Prostate gland (tissue), 2 donors: ENCODE data around the gene AOAH. TPM values are rescaled to one million over a fixed set of nuclear protein-coding genes. Genes with fewer than 3 reads are reported as not detected.

ENCODE experiments used
- DNase-seq: peaks from one replicate; pipeline ENCODE4 v3.0.0-alpha.2; 2019; ENCODE audit warnings: low spot score
- H3K27ac ChIP-seq, 2 donors: fragments of 200-600 bp; sonication (generic); 2 replicates each; pipeline ENCODE4 v1.5.1; 2017 to 2019
- H3K27me3 ChIP-seq: fragments of 200-600 bp; sonication (generic); replicated peaks from 2 replicates; pipeline ENCODE4 v1.5.1; 2019; ENCODE audit not compliant: insufficient read depth
- H3K36me3 ChIP-seq, 2 donors: fragments of 200-600 bp; sonication (generic); 1 replicate in 1 of 2; 2 replicates in 1 of 2; pipeline versions ENCODE4 v1.5.1 to v1.8.1; 2017 to 2019
- H3K4me1 ChIP-seq: fragments of 200-600 bp; sonication (generic); replicated peaks from 2 replicates; pipeline ENCODE4 v1.5.1; 2019
- H3K4me3 ChIP-seq, 2 donors: fragments of 200-600 bp; sonication (generic); 2 replicates each; pipeline ENCODE4 v1.5.1; 2017 to 2019
- H3K9me3 ChIP-seq: fragments of 200-600 bp; sonication (generic); 2 replicates; pipeline ENCODE4 v1.5.1; 2017
- CTCF ChIP-seq, 4 experiments: fragments of 200-600 bp in 2 of 4; fragments of 450-650 bp in 2 of 4; sonication (generic) in 2 of 4; IDR thresholded peaks; 1 replicate in 3 of 4; 2 replicates in 1 of 4; pipeline ENCODE4 v1.5.1; 2016 to 2019; ENCODE audit warnings: antibody characterized with exemption in 4 of 4, mild to moderate bottlenecking in 2 of 4, moderate library complexity in 2 of 4
- POLR2A ChIP-seq: fragments of 450-650 bp; IDR thresholded peaks from one replicate; pipeline ENCODE4 v1.6.1; 2016; ENCODE audit warnings: antibody characterized with exemption, mild to moderate bottlenecking
- POLR2AphosphoS5 ChIP-seq: sonication (generic); formaldehyde crosslinking; IDR thresholded peaks from one replicate; pipeline ENCODE4 v1.6.1; 2017; ENCODE audit warnings: antibody characterized with exemption
- whole genome bisulfite sequencing: methylation state at CpG from one replicate; pipeline ENCODE4 v1.1.5; 2018; 5-methylcytosine and 5-hydroxymethylcytosine counted together
- intact Hi-C: fragments of 100-400 bp; cut with DNase I; formaldehyde crosslinking; loops from one replicate; pipeline ENCODE4 v1.14.2; 2022
- total RNA-seq, 2 donors: library from RNA; depleted of rRNA; stranded (reverse); fragments of >200 nt; gene quantifications; one replicate each; pipeline ENCODE4 v1.1.0, GENCODE V29; 2016

AOAH gene
- total RNA-seq, 2 donors from 2014 or later, result 4.1 to 4.8 TPM

DNA sequence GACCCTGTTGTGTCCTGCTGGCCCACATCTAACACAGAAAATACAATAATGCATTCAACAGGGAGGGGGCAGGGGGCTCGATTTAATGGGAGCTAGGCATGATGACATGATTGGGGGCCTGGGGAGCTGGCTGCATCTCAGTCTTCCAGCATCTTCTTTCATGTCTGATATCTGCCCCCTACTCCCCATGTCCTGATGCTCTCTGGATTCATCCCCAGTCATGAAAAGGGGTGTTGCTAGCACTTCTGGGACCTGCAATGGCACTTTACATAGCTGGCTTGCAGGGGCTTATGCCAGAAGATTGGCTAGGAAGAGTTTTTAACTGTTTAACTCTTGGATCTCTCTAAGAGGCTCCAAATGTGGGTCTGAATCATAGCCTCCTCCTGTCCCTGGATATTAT lies 94.9 kb downstream of the AOAH start:
- no peaks in the 10 kb centered on the region for H3K36me3 ChIP-seq
- intact Hi-C loops, result no loop called here
- TF ChIP-seq POLR2A (no peak), CTCF (IDR thresholded peaks at IDR 0.05) (no peak)
- no peaks in the 10 kb centered on the region for H3K9me3 ChIP-seq
- no peak overlapping the region for H3K27ac ChIP-seq
- no peaks in the 10 kb centered on the region for H3K27me3 ChIP-seq
- no peak overlapping the region for H3K4me3 ChIP-seq
- no peaks in the 10 kb centered on the region for H3K4me1 ChIP-seq
- 57% methylated on average over 1 of the region's 1 CpG for WGBS
- DNase-seq, result no peak

DNA sequence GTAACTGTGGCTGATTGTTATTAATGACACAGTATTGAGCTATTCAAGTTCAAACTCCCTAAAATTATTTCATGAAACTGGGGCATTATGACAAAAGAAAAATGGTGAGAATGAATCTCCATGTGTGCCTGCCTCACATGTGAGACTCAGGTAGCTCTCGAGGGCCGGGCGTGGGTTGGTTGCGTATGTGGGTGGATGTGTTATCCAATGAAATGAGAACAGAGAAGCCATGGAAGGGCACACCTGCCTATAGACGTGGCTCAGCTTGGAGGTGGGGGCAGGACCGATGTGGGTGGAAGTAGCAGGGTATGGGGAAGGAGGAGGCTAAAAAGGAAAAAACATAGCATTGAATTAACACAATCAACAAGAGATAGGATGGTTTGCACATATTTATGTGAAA lies 96.5 kb downstream of the AOAH start:
- H3K36me3 ChIP-seq, result no peaks in the 10 kb centered on the region
- intact Hi-C loops, result no loop called here
- 93% methylated on average over 6 of the region's 6 CpGs for WGBS
- TF ChIP-seq POLR2A, result no peak
- TF ChIP-seq CTCF (IDR thresholded peaks at IDR 0.05), result no peak
- no peak for TF ChIP-seq POLR2AphosphoS5
- DNase-seq, result no peak
- H3K4me3 ChIP-seq, result no peak overlapping the region
- no peak overlapping the region for H3K27ac ChIP-seq
- no peaks in the 10 kb centered on the region for H3K27me3 ChIP-seq
- no peaks in the 10 kb centered on the region for H3K4me1 ChIP-seq
- no peaks in the 10 kb centered on the region for H3K9me3 ChIP-seq

DNA sequence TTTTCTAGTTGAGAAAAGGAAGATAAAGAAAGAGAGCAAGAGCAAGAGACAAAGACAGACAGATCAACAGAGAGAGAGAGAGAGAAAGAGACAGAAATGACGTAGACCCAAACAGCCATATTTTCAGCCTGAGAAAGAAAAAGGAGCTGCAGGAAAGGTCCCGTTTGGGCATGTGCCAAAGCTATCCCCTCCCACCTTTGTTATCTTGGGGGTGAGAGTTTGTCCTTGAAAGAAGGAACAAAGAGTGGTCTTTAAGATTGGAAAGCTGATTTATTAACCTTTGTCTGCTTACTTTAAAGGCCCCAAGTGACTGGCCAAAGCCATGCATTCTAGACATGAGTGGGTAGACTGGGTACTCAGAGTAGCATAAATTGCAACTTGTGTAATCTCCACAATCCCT lies 98.2 kb downstream of the AOAH start:
- Histone ChIP-seq H3K4me3 (no peak overlapping the region), H3K4me1 (no peaks in the 10 kb centered on the region), H3K9me3 (no peaks in the 10 kb centered on the region), H3K36me3 (no peaks in the 10 kb centered on the region), H3K27me3 (no peaks in the 10 kb centered on the region), H3K27ac (no peak overlapping the region)
- intact Hi-C loops, result no loop called here
- WGBS, result 52% methylated on average over 2 of the region's 2 CpGs
- TF ChIP-seq POLR2AphosphoS5, result no peak
- no peak for TF ChIP-seq POLR2A
- TF ChIP-seq CTCF (IDR thresholded peaks at IDR 0.05), result no peak
- no peak for DNase-seq

DNA sequence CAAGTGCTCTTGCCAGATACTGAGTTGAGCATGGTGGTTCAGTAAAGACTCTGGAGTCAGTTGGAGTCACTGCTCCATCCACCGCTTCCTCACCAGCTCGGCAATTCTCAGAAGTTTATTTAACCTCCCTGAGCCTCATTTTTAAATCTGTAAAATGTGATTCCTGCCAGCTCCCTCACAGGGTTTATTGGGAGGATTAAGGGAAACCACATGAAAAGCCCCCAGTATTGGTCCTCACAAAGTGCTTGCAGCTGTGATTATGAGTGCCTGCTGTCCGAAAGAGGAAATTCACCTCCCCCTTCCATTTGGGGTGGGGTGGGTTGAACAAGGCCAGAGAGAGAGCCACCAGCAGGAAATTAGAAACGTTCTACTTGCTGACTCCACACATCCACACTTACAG lies 99.0 kb downstream of the AOAH start:
- WGBS, result 59% methylated on average over 4 of the region's 4 CpGs
- H3K27me3 ChIP-seq, result no peaks in the 10 kb centered on the region
- H3K9me3 ChIP-seq, result no peaks in the 10 kb centered on the region
- no peaks in the 10 kb centered on the region for H3K36me3 ChIP-seq
- no peak overlapping the region for H3K27ac ChIP-seq
- no peaks in the 10 kb centered on the region for H3K4me1 ChIP-seq
- no peak for DNase-seq
- TF ChIP-seq CTCF (IDR thresholded peaks at IDR 0.05) (no peak), POLR2A (no peak), POLR2AphosphoS5 (no peak)
- no peak overlapping the region for H3K4me3 ChIP-seq
- intact Hi-C loops, result no loop called here

DNA sequence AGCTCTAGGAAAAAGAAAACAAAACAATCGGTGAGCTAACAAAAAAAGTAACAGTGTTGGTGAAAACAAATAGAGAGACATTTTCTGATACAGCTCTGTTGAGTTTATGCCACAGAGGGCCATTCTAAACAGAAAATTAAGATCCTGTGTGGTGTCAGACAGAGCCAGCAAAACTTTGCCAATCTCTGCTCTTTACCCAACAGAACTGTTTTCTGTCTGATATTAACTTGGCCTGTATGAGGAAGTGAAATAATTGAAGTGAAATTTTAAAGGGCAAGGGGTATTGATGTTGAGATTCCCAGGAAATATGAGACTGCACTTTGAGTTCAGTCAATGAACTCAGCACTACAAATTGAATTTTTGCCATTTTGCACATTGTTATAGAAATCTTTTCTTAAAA lies 101.0 kb downstream of the AOAH start:
- WGBS, result 8% methylated on average over 1 of the region's 1 CpG
- TF ChIP-seq POLR2A (no peak), POLR2AphosphoS5 (no peak), CTCF (IDR thresholded peaks at IDR 0.05) (no peak)
- no peaks in the 10 kb centered on the region for H3K4me1 ChIP-seq
- intact Hi-C loops, result no loop called here
- H3K36me3 ChIP-seq, result no peaks in the 10 kb centered on the region
- H3K4me3 ChIP-seq, result no peak overlapping the region
- H3K27me3 ChIP-seq, result no peaks in the 10 kb centered on the region
- H3K27ac ChIP-seq, result no peak overlapping the region
- H3K9me3 ChIP-seq, result no peaks in the 10 kb centered on the region
- no peak for DNase-seq
